Fibroblast of mammary gland (primary cell): ENCODE data around the gene CIBAR2.

ENCODE experiments used
- DNase-seq: peaks from one replicate; pipeline ENCODE4 v3.0.0-alpha.2; 2010; ENCODE audit warnings: low read depth
- H3K4me3 ChIP-seq: 2 replicates; pipeline ENCODE4 v1.5.1; 2011; ENCODE audit warnings: low read depth, mild to moderate bottlenecking, low read length, moderate library complexity; ENCODE audit not compliant: control insufficient read depth
- TF ChIP-seq, protein P1 (sequence below): conservative IDR thresholded peaks from 2 replicates; pipeline ENCODE4 v1.5.1; 2011; ENCODE audit warnings: low read depth, low read length, inconsistent platforms; ENCODE audit not compliant: control insufficient read depth, insufficient read depth

CIBAR2 gene

GRCh38 chr16:85089525-85089924 is 22.7 kb downstream of the CIBAR2 start:
- DNase-seq: no peak
- no peak overlapping the region for H3K4me3 ChIP-seq
- TF ChIP-seq, protein P1, sequence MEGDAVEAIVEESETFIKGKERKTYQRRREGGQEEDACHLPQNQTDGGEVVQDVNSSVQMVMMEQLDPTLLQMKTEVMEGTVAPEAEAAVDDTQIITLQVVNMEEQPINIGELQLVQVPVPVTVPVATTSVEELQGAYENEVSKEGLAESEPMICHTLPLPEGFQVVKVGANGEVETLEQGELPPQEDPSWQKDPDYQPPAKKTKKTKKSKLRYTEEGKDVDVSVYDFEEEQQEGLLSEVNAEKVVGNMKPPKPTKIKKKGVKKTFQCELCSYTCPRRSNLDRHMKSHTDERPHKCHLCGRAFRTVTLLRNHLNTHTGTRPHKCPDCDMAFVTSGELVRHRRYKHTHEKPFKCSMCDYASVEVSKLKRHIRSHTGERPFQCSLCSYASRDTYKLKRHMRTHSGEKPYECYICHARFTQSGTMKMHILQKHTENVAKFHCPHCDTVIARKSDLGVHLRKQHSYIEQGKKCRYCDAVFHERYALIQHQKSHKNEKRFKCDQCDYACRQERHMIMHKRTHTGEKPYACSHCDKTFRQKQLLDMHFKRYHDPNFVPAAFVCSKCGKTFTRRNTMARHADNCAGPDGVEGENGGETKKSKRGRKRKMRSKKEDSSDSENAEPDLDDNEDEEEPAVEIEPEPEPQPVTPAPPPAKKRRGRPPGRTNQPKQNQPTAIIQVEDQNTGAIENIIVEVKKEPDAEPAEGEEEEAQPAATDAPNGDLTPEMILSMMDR: no peak

DNA sequence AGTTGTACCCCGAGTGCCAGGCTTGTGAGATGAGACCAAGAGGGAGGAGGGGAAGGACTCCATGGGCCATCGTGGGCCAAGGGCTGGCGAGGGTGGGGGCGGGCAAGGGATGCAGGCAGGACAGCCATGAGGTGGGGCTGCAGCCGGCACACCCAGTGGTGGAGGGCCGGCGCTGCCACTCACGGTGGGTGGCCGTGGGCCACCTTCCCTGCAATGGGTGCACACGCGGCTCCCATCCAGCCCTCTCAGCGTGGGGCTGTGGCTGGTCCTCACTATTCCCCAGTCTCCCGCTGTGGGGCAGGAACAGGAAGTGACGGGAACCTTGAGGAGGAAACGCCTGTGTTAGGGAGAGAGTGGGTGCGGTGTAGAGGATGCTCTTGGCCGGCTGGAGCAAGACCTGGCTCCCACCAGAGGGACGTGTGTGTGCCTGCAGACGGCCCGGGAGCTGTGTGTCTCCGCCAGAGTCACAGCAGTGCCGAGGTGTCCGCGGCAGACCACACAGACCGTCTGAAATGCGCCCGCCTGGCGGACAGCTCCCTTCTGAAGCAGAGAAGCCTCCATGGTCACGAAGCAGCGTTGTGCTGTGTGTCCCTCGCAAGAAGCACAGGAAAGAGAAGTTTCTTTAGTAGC is 23.6 kb downstream of the CIBAR2 start:
- no peak overlapping the region for H3K4me3 ChIP-seq
- TF ChIP-seq, protein P1: no peak
- no peak for DNase-seq

- no peak overlapping the region for H3K4me3 ChIP-seq
- TF ChIP-seq, protein P1: no peak
- no peak for DNase-seq
Observed at GRCh38 chr16:85087899-85088569, 24.2 kb downstream of the CIBAR2 start.

DNA sequence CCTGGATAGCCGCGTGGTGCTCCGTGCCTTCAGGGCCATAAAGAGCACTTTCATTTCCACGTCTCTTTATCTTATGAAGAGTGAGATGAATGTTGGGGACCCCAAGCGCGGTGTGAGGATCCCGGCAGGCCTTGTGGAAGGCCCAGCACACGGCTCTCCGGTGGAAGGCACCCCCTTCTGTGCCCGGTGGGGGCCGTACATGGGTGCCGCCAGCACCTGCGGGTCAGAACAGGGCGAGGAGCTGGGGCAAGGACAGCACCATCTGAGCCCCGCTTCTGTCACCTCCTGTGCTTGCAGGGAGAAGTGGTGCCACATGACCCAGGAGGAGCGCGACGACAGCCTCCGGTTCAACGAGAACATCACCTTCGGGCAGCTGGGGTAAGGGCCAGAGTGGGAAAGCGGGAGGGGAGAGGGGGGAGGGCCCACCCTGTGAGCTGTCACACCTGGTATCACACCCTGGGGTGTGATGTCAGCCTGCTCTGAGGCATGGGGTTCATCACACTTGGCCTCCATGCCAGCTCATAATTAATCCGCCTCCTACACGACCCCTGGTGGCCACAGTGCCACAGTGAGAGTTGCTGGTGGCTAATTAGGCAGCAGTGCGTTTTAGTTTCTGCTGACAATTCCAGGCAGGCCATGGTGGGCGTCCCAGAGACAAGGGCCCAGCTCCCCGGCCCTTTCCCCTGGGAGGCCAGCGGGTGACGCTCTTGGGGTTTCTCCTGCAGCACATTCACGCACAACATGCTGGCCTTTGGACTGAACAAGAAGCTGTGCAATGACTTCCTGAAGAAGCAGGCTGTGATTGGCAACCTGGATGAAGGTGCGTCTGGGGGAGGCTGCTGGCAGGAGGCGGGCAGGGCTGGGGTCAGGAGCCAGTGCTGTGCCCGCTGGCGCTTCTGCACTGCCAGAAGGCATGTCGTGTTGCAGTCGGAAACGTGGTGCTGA is 25.7 kb downstream of the CIBAR2 start:
- no peak overlapping the region for H3K4me3 ChIP-seq
- peak; percentile 71 for DNase-seq
- TF ChIP-seq, protein P1: peak; percentile 78

- no peak overlapping the region for H3K4me3 ChIP-seq
- TF ChIP-seq, protein P1: no peak
- DNase-seq: no peak
Observed at GRCh38 chr16:85085721-85086120, 26.6 kb downstream of the CIBAR2 start.

- no peak overlapping the region for H3K4me3 ChIP-seq
- TF ChIP-seq, protein P1: no peak
- DNase-seq: no peak
Observed at GRCh38 chr16:85084841-85085510, 27.3 kb downstream of the CIBAR2 start.
